HG03442 (cell line): Measurements from ENCODE around the gene SLC22A17.
"Not testable (repeated sequence)": the region's sequence is repeated elsewhere in the genome, so short reads cannot be mapped to it uniquely, and the experiment has no call there.

Source experiments
- ATAC-seq: cut with Tn5 transposase; IDR thresholded peaks from one replicate; pipeline ENCODE4 v1.9.1; 2021; ENCODE audit warnings: mild to moderate bottlenecking, moderate library complexity; ENCODE audit not compliant: unreplicated experiment

SLC22A17 gene

DNA sequence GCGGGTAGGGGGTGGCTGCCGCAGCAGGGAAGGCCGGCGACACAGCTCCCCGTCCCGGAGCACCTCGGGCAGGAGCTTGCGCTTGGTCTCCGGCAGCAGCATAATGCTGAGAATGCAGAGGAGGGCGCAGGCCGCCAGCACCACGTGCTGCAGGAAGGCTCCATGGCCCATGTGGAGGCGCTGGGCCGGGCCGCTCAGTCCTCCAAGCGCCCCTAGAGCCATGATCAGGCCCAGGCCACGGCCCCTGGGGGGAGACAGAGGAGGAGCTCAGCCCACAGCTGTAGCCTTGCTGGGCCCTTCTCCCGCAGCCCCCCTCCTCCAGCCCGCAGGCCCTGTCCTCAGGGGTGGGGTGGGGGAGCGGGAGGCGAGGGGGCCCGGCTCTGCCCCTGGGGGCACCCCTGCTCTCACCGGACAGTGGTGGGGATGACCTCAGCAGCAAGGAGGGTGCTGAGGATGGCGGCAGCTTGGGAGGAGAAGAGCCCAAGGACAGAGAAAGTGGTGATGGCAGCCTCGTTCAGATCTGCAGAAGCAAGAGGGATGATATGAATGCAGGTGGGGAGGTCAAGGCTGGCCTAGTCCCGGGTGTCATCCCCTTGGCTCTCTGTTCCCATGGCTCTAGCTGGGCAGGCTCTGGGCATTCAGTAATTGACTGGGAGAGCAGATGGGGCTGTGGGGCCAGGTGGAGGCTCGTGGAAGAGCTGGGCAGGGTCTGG, 5.8 kb downstream of the SLC22A17 start:
- ATAC-seq: no peak

DNA sequence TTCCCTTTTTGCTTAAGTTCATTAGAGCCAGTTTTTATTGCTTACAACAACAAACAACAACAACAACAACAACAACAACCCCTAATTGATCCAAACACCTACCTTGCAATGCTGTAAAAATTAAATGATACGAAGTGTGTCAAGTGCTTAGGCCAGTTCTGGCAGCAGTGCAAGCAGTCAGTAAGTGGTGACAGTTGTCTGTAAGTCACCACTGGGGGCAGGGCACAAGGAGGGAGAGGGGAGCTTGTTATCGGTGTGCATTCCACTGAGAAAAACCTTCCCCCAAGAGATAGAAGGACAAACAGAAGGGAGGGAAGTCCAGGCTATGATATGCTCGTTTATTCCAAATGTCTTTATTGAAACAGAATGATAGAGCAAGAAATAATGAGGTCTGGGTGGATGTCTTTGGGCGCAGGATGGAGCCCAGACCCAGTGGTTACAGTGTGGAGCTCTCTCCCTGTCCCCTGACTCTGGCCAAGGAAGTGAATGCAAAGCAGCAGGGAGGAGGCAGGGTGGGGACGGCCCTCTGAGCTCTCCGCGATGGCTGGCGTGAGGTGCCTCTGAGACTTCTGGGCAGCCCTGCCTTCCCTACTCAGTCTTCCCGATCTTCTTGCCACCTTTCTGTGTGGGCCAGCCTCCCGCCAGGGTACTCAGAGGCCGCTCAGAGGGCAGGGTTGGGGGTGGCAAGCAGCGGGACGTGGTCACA, 6.5 kb downstream of the SLC22A17 start:
- ATAC-seq: no peak

DNA sequence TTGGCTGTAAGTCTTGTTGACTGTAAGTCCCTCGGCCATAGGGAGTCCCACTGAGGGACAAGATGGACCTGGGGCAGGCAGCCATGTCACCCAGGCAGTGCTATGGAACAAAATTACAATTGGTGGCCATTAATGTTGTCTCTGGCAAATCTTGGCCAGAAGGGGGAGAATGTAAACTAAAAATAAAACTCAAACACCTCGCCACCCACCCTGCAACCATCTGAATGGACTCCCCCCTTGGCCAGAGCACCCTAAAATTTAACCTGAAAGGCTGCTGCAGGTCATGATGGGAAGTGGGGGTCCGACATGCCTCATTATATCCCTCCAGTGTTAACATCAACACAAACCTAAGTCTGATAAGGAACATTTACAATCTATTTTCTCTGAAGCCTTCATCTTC, 8.2 kb downstream of the SLC22A17 start:
- ATAC-seq: no peak

DNA sequence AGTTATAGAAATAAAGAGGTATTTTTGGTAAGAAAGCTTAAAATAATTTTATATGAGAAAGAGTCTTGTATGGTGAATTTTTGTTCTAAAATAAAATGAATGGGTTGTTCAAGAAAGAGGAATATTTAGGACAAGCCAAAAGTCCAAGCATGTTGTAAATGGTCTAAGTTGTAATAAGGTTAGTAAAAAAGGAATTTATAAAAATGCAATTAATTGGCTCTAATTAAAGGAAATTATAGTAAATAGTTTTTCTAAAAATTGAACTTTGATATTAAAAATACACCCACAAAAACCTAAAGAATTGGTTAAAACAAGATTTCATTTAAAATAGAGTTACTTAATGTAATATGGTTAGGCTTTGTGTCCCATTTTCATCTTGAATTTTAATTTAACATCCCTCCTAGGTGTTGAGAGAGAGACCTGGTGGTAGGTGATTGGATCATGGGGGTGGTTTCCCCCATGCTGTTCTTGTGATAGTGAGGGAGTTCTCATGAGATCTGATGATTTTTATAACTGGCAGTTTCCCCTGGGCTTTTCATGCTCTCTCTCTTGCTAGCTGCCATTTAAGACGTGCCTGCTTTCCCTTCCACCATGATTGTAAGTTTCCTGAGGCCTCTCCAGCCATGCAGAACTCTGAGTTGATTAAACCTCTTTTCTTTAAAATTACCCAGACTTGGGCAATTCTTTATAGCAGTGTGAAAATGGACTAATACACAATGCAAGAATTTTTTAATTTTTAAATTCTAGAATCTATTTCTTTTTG, 13.0 kb downstream of the SLC22A17 start:
- no peak for ATAC-seq

DNA sequence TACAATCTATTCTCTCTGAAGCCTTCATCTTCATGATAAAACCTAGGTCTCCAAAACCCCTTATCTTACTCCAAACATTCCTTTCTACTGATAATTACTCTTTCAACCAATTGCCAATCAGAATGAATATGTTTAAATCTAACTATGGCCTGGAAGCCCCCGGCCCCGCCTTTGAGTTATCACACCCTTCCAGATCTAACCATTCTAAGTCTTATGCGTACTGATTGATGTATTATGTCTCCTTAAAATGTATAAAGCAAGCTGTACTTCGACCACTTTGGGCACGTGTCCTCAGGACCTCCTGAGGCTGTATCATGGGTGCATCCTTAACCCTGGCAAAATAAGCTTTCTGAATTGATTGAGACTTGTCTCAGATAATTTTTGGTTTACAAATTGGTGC, 17.1 kb downstream of the SLC22A17 start:
- ATAC-seq: no peak

DNA sequence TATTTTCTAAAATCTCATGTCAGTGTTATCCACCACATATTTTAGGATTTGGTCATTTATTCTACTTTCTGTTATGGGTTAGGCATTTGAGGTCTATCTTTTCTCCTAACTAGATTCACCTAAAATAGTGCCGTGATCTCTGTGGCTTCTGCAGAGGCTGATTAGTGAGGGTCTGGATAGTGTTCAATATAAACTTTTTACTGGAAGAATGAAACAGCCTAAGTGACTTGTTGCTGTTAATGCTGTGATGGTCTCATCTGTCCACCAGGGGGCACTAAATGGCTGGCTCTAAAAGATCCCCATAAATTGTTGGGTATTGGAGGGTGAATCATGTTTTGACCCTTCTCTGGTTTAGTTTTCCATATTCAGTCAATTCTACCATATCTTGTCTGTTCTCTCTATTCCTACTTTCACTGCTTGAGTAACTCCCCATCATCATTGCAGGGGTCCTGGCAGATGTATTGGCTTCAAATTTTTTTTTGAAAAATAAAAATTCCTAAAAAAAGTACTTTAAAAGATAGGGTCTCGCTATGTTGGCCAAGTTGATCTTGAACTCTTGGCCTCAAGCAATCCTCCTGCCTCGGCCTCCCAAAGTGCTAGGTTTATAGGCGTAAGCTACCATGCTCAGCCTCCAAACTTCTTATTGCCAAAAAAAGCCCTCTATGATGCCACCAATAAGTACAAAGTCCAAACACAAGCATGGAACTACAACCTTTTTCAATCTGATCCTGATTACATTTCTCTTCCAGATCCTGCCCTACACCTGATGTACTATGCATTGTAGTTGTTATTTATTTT, 24.5 kb downstream of the SLC22A17 start:
- peak; percentile 64 for ATAC-seq

DNA sequence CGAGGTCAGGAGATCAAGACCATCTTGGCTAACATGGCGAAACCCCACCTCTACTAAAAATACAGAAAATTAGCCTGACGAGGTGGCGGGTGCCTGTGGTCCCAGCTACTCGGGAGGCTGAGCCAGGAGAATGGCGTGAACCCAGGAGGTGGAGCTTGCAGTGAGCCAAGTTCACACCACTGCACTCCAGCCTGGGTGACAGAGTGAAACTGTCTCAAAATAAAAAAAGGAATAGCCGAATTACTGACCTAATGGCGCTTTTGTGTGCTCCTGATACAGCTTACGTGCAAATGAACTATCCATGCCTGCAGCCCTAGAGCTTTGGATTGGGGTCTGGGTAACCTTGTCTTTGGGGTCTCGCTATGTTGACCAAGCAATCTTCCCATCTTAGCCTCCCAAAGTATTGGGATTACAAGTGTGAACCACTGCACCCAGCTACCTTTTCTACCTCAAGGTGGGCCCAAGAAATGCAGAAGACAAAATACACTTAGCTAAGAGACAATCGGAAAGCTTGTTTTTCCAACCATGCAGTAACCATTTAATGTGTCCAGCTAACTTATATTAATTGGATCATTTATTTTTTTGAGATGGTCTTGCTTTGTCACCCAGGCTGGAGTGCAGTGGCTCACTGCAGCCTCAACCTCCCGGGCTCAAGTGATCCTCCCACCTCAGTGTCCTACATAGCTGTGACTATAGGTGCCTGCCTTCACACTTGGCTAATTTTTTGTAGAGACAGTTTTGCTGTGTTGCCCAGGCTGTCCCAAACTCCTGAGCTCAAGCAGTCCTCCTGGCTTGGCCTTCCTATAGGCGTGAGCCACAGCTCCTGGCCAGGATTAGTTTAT, 26.0 kb downstream of the SLC22A17 start:
- ATAC-seq: no peak

DNA sequence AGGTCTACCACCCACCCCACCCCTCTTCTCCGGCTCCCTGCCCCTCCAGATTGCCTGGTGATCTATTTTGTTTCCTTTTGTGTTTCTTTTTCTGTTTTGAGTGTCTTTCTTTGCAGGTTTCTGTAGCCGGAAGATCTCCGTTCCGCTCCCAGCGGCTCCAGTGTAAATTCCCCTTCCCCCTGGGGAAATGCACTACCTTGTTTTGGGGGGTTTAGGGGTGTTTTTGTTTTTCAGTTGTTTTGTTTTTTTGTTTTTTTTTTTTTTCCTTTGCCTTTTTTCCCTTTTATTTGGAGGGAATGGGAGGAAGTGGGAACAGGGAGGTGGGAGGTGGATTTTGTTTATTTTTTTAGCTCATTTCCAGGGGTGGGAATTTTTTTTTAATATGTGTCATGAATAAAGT, 26.9 kb downstream of the SLC22A17 start:
- not testable (repeated sequence) for ATAC-seq

DNA sequence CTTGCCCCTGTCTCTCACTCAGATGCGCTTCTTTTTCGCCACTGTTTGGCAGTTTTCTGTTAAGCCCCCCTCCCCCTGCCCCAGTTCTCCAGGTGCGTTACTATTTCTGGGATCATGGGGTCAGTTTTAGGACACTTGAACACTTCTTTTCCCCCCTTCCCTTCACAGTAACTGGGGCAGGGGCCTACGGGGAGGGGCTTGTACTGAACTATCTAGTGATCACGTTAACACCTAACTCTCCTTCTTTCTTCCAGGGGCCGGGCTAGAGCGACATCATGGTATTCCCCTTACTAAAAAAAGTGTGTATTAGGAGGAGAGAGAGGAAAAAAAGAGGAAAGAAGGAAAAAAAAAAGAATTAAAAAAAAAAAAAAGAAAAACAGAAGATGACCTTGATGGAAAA, 27.7 kb downstream of the SLC22A17 start:
- no peak for ATAC-seq

DNA sequence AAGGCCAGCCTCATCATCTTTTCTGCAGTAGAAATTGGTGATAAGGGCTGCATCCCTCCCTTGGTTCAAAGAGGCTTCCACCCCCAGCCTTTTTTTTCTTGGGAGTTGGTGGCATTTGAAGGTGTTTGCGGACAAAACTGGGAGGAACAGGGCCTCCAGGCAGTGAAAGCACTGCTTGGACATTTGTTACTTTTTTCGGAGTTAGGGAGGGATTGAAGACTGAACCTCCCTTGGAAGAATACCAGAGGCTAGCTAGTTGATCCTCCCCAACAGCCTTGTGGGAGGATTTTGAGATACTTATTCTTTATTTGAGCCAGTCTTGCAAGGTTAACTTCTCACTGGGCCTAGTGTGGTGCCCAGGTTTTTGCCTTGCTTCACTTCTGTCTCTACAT, 28.2 kb downstream of the SLC22A17 start:
- no peak for ATAC-seq

DNA sequence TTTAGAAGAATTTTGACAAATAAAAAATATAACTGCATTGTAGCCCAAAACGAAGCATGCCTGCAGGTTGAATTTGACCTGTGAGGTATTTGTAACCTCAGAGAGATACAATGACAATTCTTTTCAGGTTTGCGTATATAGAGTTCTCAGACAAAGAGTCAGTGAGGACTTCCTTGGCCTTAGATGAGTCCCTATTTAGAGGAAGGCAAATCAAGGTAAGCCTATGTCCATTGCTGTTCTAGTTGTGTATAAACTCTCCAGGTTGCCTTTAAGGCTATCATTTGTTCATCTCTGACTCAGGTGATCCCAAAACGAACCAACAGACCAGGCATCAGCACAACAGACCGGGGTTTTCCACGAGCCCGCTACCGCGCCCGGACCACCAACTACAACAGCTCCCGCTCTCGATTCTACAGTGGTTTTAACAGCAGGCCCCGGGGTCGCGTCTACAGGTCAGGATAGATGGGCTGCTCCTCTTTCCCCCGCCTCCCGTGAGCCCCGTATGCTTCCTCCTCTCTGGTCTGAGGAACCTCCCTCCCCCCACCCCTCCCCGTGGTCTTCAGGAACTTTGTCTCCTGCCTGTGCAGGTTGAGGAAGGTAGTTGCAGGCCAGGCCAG, 28.7 kb downstream of the SLC22A17 start:
- no peak for ATAC-seq

DNA sequence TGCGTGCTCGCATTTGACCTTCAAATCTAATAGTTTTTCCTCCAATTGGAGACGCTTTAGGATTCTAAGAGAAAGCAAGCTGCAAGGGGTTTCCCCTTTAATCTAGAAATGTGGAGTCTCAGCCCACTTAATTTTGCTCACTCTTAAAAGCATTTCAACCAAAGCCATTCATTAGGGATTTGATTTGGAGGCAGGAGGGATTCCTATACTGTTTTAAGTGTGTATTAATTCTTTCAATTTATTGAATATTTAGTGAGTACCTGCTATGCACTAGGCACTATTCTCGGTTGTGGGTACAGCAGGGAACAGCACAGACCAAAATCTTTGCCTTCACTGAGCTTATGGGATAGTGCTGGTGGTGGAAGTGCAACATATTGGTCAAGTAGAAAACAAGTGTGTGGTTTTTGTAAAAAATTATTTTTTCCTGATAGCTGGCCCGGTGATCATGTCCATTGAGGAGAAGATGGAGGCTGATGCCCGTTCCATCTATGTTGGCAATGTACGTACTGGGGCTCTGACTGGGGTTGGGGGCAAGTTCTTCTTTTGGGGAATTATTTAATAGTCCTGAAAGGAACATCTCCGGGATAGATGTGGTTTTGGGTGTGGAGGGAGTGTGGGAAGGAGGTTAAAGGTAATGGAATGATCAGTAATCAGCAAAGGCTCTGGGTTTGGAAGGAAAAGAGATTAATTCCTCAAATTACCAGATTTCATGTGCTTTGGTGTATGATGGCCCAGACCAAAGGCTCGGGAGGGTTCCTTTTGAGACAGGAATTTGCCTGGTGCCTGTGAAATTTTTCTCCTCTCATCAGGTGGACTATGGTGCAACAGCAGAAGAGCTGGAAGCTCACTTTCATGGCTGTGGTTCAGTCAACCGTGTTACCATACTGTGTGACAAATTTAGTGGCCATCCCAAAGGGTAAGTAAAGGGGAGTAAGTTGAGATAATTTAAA, 29.8 kb downstream of the SLC22A17 start:
- no peak for ATAC-seq

DNA sequence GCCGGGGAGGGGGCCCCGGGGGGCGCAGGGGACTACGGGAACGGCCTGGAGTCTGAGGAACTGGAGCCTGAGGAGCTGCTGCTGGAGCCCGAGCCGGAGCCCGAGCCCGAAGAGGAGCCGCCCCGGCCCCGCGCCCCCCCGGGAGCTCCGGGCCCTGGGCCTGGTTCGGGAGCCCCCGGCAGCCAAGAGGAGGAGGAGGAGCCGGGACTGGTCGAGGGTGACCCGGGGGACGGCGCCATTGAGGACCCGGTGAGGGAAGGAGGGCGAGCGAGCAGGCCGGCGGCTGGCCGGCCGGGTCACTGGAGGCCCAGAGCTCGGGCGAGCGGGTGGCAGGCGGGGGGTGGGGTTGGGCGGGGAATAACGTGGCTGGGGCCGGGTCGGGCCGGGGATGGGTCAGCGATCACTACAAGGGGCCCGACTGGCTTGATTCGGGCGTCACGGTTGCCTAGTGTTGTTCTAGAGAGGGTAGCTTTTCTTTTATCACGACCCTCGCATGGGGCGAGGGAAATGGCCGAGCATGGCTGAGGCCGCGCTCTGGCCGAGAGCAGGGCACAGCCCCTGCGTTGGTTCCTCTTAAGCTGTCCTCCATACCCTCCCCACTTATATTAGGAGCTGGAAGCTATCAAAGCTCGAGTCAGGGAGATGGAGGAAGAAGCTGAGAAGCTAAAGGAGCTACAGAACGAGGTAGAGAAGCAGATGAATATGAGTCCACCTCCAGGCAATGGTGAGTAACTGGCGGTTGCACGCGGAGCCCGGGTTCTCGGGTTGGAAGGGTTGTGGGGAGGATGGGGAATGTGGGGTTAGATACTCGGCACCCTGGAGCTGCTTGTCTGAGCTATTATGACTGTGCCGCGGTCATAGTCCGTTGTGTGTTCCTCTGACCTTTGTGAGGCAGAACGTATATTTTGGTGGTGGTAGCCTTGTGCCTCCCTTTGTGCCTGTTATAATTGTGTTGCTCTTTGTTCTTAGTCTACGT, 30.8 kb downstream of the SLC22A17 start:
- peak; percentile 6 for ATAC-seq

DNA sequence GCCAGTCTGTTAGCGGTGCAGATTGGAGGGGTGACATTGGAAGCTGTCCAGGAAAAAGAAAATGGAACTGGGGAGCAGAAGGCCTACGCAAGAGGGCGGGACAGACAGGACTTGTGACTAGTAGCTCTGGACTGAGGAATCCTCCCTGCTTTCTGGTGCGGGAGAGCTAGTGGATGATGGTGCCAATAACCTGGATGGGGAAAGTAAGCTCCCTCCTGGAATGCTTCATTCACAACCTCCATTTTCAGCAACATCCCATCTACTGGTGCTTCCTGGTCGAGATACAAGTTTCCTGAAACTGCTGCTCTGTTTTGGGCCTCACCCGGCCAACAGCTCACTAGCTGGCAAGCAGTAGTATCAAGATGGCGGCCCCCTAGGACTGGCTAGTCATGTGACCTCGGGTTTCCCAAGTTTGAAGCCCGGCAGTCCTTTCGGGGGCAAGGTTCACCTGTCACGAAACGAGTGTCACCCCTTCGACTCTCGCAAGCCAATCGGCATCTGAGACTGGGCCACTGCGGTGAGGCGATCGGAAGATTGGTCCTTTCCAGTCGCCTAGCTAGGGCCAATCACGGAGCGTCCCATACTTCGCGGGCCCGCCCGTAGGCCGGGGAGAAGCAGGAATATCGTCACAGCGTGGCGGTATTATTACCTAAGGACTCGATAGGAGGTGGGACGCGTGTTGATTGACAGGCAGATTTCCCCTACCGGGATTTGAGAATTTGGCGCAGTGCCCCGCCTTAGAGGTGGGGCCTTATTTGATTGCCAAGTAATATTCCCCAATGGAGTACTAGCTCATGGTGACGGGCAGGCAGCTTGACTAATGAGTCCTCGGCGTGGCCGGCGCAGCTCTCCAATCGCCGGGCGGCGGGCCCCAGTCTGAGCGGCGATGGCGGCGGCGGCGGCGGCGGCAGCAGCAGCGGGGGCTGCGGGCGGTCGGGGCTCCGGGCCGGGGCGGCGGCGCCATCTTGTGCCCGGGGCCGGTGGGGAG, 31.8 kb downstream of the SLC22A17 start, which contains the start of gene PABPN1:
Gene PABPN1, plus strand, starts transcription at position 874 of the 988 bp plus-strand sequence. Its CDS starts 13 bp downstream, at position 887.
- ATAC-seq: peak; percentile 88

DNA sequence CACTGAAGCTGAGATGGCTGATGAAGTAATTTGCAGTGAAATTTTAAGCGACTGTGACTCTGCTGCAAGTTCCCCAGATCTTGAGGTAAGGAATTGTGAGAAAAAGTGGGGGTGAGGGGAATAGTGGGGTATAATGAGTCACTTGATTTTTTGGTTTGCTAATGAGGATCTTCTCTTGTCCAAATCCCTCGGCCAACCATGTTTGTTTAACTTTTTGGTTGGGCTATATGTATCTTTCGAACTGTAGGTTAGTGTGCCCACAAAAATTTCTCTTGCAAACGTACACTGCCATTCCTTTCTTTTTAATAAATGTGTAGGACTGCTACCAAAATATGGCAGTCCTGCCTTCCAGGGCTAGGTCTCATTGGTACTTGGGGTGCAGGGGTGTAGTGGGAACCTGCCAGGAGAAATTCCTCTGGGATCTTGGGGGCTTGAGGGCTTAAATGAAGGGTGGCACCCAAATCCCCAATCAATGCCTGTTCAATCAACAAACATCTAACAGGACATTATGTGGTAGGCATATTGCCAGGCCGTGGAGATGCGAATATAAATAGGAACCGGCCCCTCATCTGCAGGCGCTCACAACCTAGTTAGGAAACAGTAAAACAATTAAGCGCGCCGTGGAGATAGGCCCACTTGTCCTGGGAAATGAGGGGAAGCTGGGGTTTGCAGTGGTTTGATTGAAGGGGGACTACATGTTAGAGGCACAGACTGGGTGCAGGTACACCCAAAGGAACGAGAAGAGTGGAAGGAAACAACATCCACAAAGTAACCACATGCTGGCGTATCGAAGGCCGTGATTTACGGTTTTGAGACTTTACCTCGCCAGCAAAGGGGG, 32.7 kb downstream of the SLC22A17 start:
- no peak for ATAC-seq
